Bronchial epithelial cell (primary cell): Measurements from ENCODE around the gene GSTM4. TPM values are rescaled to one million over a fixed set of nuclear protein-coding genes. Genes with fewer than 3 reads are reported as not detected.
"Not testable (repeated sequence)": the region's sequence is repeated elsewhere in the genome, so short reads cannot be mapped to it uniquely, and the experiment has no call there.

ENCODE experiments used
- DNase-seq: peaks from one replicate; pipeline ENCODE4 v3.0.0-alpha.2; 2010; ENCODE audit warnings: low read depth
- FAIRE-seq: peaks from 2 replicates; lab custom pipeline; 2011; peaks lifted over from hg19 to GRCh38; lab: Jason Lieb, UNC
- H3K27me3 ChIP-seq: 2 replicates; pipeline ENCODE4 v1.5.1; 2011; ENCODE audit warnings: low read length; ENCODE audit not compliant: control insufficient read depth, insufficient read depth
- H3K36me3 ChIP-seq: 2 replicates; pipeline ENCODE4 v1.5.1; 2011; ENCODE audit warnings: low read length; ENCODE audit not compliant: control insufficient read depth, insufficient read depth
- H3K4me3 ChIP-seq: 2 replicates; pipeline ENCODE4 v1.5.1; 2011; ENCODE audit warnings: mild to moderate bottlenecking, low read depth, low read length, control low read depth
- CTCF ChIP-seq: IDR thresholded peaks from 2 replicates; pipeline ENCODE4 v1.5.1; 2011; ENCODE audit warnings: mild to moderate bottlenecking, moderate library complexity, low read length, control low read depth, inconsistent platforms; ENCODE audit not compliant: insufficient read depth, severe bottlenecking
- total RNA-seq: library from RNA; depleted of rRNA; stranded (reverse); fragments of >200 nt; gene quantifications from 2 replicates; pipeline ENCODE4 v1.2.1, GENCODE V29; 2014

The GSTM4 gene
- total RNA-seq, 1 donor from 2014 or later, result 0.53 TPM

- no peak overlapping the region for H3K4me3 ChIP-seq
- no peaks in the 10 kb centered on the region for H3K27me3 ChIP-seq
- TF ChIP-seq CTCF, result no peak
- FAIRE-seq (no peak), DNase-seq (peak; percentile 52)
- no peaks in the 10 kb centered on the region for H3K36me3 ChIP-seq
Observed at GRCh38 chr1:109664671-109665070, 8.8 kb downstream of the GSTM4 start.

GRCh38 chr1:109667452-109668122 lies 11.7 kb downstream of the GSTM4 start, which contains the start of gene GSTM2:
GSTM2 (plus strand) TSS chr1:109668057; CDS start chr1:109668116, 59 bp downstream.
- H3K4me3 ChIP-seq, result peak within 1 kb of the TSS; percentile 17
- FAIRE-seq (no peak), DNase-seq (peak; percentile 63)

GRCh38 chr1:109668123-109668775 lies 12.3 kb downstream of the GSTM4 start:
- DNase-seq, result no peak

More at GRCh38 chr1:109667452-109668122, 11.7 kb downstream of the GSTM4 start, which contains the start of gene GSTM2:
- Histone ChIP-seq H3K27me3 (no peaks in the 10 kb centered on the region), H3K36me3 (no peaks in the 10 kb centered on the region)
- no peak for TF ChIP-seq CTCF

GRCh38 chr1:109669246-109669948 lies 13.5 kb downstream of the GSTM4 start:
- FAIRE-seq (no peak), DNase-seq (no peak)
- H3K27me3 ChIP-seq, result no peaks in the 10 kb centered on the region
- TF ChIP-seq CTCF, result no peak
- no peaks in the 10 kb centered on the region for H3K36me3 ChIP-seq
- H3K4me3 ChIP-seq, result no peak overlapping the region

More at GRCh38 chr1:109668123-109668775, 12.3 kb downstream of the GSTM4 start:
- H3K36me3 ChIP-seq, result no peaks in the 10 kb centered on the region
- H3K27me3 ChIP-seq, result no peaks in the 10 kb centered on the region
- no peak for FAIRE-seq
- no peak for TF ChIP-seq CTCF
- H3K4me3 ChIP-seq, result peak overlapping the region; percentile 17

GRCh38 chr1:109669949-109670302 lies 14.0 kb downstream of the GSTM4 start:
- not testable (repeated sequence) for H3K36me3 ChIP-seq, H3K27me3 ChIP-seq, DNase-seq, FAIRE-seq, H3K4me3 ChIP-seq

- Histone ChIP-seq H3K4me3 (no peak overlapping the region), H3K27me3 (no peaks in the 10 kb centered on the region), H3K36me3 (no peaks in the 10 kb centered on the region)
- TF ChIP-seq CTCF, result no peak
- DNase-seq (no peak), FAIRE-seq (no peak)
Observed at GRCh38 chr1:109671067-109671466, 15.2 kb downstream of the GSTM4 start.

GRCh38 chr1:109673861-109674260 lies 18.0 kb downstream of the GSTM4 start:
- FAIRE-seq, H3K27me3 ChIP-seq, H3K4me3 ChIP-seq, DNase-seq, H3K36me3 ChIP-seq: not testable (repeated sequence)

GRCh38 chr1:109676683-109677381 lies 20.9 kb downstream of the GSTM4 start:
- not testable (repeated sequence) for H3K4me3 ChIP-seq, H3K36me3 ChIP-seq, DNase-seq, FAIRE-seq, H3K27me3 ChIP-seq
